T47D (cell line): ENCODE results near the gene PLA2G6.
A peak's percentile ranks its signal among the peaks of the same experiment; 100 is the strongest.

Source experiments
- DNase-seq, 2 experiments: peaks; one replicate each; pipeline versions ENCODE4 v3.0.0 to v3.0.0-alpha.2; 2011 to 2012; ENCODE audit warnings: low read depth in 1 of 2, low spot score in 1 of 2
- JUND ChIP-seq: IDR thresholded peaks from 2 replicates; pipeline ENCODE4 v1.6.1; 2012; ENCODE audit warnings: low read depth
- in situ Hi-C: cut with HindIII; loops from 2 replicates; pipeline ENCODE4 v1.10.0; 2016; ENCODE audit warnings: low sequenced_read_pairs, low pct_unique_long_range_greater_than_20kb

PLA2G6 gene

GRCh38 chr22:38207898-38208432 is 26.3 kb upstream of the PLA2G6 start:
- DNase-seq = no peak
- in situ Hi-C loops = no loop called here
- no peak for TF ChIP-seq JUND

GRCh38 chr22:38205261-38206128 is 23.9 kb upstream of the PLA2G6 start:
- TF ChIP-seq JUND = no peak
- no peak for DNase-seq
- in situ Hi-C loops = no loop called here

GRCh38 chr22:38204784-38205183 is 23.2 kb upstream of the PLA2G6 start:
- in situ Hi-C loops = no loop called here
- TF ChIP-seq JUND = no peak
- no peak for DNase-seq

- no peak for TF ChIP-seq JUND
- DNase-seq = no peak
- in situ Hi-C loops = no loop called here
Observed at GRCh38 chr22:38203855-38204514, 22.4 kb upstream of the PLA2G6 start.

- in situ Hi-C loops = no loop called here
- no peak for TF ChIP-seq JUND
- peak in 1 of 2 experiments; percentile 78 for DNase-seq
Observed at GRCh38 chr22:38203090-38203810, 21.6 kb upstream of the PLA2G6 start.

GRCh38 chr22:38202437-38203089 is 20.9 kb upstream of the PLA2G6 start:
- TF ChIP-seq JUND = no peak
- peak in 1 of 2 experiments; percentile 77 for DNase-seq
- in situ Hi-C loops = no loop called here

GRCh38 chr22:38201711-38202436 is 20.2 kb upstream of the PLA2G6 start, which contains the start of gene MAFF:
TSS of gene MAFF (plus strand) at chr22:38201994. CDS start at chr22:38213854, 11,860 bp downstream.
- TF ChIP-seq JUND = peak; percentile 23; the same call in 1 of the 2 replicates
- in situ Hi-C loops = no loop called here

GRCh38 chr22:38201371-38201710 is 19.7 kb upstream of the PLA2G6 start:
- DNase-seq = no peak
- no peak for TF ChIP-seq JUND
- in situ Hi-C loops = no loop called here

More at GRCh38 chr22:38201711-38202436, 20.2 kb upstream of the PLA2G6 start, which contains the start of gene MAFF:
- DNase-seq = peak; percentile 64 to 96

GRCh38 chr22:38199826-38200559 is 18.4 kb upstream of the PLA2G6 start:
- no peak for TF ChIP-seq JUND
- no peak for DNase-seq
- in situ Hi-C loops = no loop called here

GRCh38 chr22:38196791-38197419 is 15.3 kb upstream of the PLA2G6 start:
- in situ Hi-C loops = no loop called here
- no peak for DNase-seq
- TF ChIP-seq JUND = no peak

GRCh38 chr22:38193580-38193979 is 11.9 kb upstream of the PLA2G6 start:
- no peak for DNase-seq
- TF ChIP-seq JUND = no peak
- in situ Hi-C loops = no loop called here
